ENCODE results near the gene PPIA. TPM values are rescaled to one million over a fixed set of nuclear protein-coding genes. Genes with fewer than 3 reads are reported as not detected.

The PPIA gene
- total and polyA plus RNA-seq, 5 donors from 2014 or later, result 670 to 4,426 (median 4,156) TPM

Other genes with a start within 250 kb of the PPIA start
- gene DDX56, start 222.8 kb upstream of the PPIA start, total RNA-seq, result 108 TPM
- gene DDX56, start 222.8 kb upstream of the PPIA start, polyA plus RNA-seq, result 10 to 100 TPM; 42.3 to 55.1 (median 46.4) TPM
- 97.5 TPM for gene TMED4, start 214.4 kb upstream of the PPIA start, total RNA-seq
- 10 to 100 TPM; 67.6 to 85.4 (median 74.9) TPM for gene TMED4, start 214.4 kb upstream of the PPIA start, polyA plus RNA-seq
- 157 TPM for gene OGDH, start 190.1 kb upstream of the PPIA start, total RNA-seq
- gene OGDH, start 190.1 kb upstream of the PPIA start, polyA plus RNA-seq, result 100 to 1,000 TPM in 1 of 4 donors, 10 to 100 TPM in 3; 56.4 to 102 (median 72.8) TPM
- 110 TPM for gene ZMIZ2, start 47.8 kb upstream of the PPIA start, total RNA-seq
- gene ZMIZ2, start 47.8 kb upstream of the PPIA start, polyA plus RNA-seq, result 1 to 10 TPM; 2.9 to 5.0 (median 4.4) TPM
- gene H2AZ2, start 51.4 kb downstream of the PPIA start, total RNA-seq, result 186 TPM
- 100 to 1,000 TPM; 250 to 315 (median 275) TPM for gene H2AZ2, start 51.4 kb downstream of the PPIA start, polyA plus RNA-seq
- 29.9 TPM for gene PURB, start 88.8 kb downstream of the PPIA start, total RNA-seq
- 1 to 10 TPM; 1.1 to 2.5 (median 1.9) TPM for gene PURB, start 88.8 kb downstream of the PPIA start, polyA plus RNA-seq
- 427 TPM for gene MYO1G, start 182.3 kb downstream of the PPIA start, total RNA-seq
- gene MYO1G, start 182.3 kb downstream of the PPIA start, polyA plus RNA-seq, result 100 to 1,000 TPM; 132 to 229 (median 160) TPM
- gene CCM2, start 203.5 kb downstream of the PPIA start, total RNA-seq, result 190 TPM
- gene CCM2, start 203.5 kb downstream of the PPIA start, polyA plus RNA-seq, result 100 to 1,000 TPM; 139 to 163 (median 156) TPM